ENCODE data around the gene PER1.

Gene PER1

GRCh38 chr17:8118769-8119580 is 33.2 kb downstream of the PER1 start:
- Histone ChIP-seq H3K9me3 (ENCODE audit: low read depth, low read length) (no peaks in the 10 kb centered on the region), H3K9ac (ENCODE audit: insufficient read length) (peak overlapping the region; percentile 72), H3K27ac (peak overlapping the region; percentile 81), H3K4me3 (peak overlapping the region; percentile 97), H3K36me3 (ENCODE audit: insufficient read depth, low read length) (no peaks in the 10 kb centered on the region)
- TF ChIP-seq POLR2AphosphoS5 (IDR thresholded peaks at IDR 0.05; ENCODE audit: borderline replicate concordance, low read depth, low read length) (no peak), FOXP2 (optimal IDR thresholded peaks at IDR 0.05; ENCODE audit: control extremely low read depth, extremely low read length, insufficient read depth) (no peak), EZH2 (IDR thresholded peaks at IDR 0.05) (no peak)
- peak; percentile 68 for DNase-seq (ENCODE audit: low read depth, low spot score)

- no peak for TF ChIP-seq FOXP2 (optimal IDR thresholded peaks at IDR 0.05; ENCODE audit: control extremely low read depth, extremely low read length, insufficient read depth)
- TF ChIP-seq EZH2 (IDR thresholded peaks at IDR 0.05) = no peak
- no peak for TF ChIP-seq POLR2AphosphoS5 (IDR thresholded peaks at IDR 0.05; ENCODE audit: borderline replicate concordance, low read depth, low read length)
- Histone ChIP-seq H3K4me3 (peak within 1 kb of the TSS; percentile 97), H3K27ac (peak within 1 kb of the TSS; percentile 81), H3K9ac (ENCODE audit: insufficient read length) (peak within 1 kb of the TSS; percentile 72), H3K9me3 (ENCODE audit: low read depth, low read length) (no peaks in the 10 kb centered on the region), H3K36me3 (ENCODE audit: insufficient read depth, low read length) (no peaks in the 10 kb centered on the region)
- no peak for DNase-seq (ENCODE audit: low read depth, low spot score)
Measured at GRCh38 chr17:8117980-8118768, 34.0 kb downstream of the PER1 start, which contains the start of gene ALOXE3. Gene ALOXE3, minus strand, starts transcription at chr17:8118514. Its CDS starts 524 bp downstream, at chr17:8117990.

- DNase-seq (ENCODE audit: low read depth, low spot score) = no peak
- Histone ChIP-seq H3K4me3 (peak overlapping the region; percentile 97), H3K9me3 (ENCODE audit: low read depth, low read length) (no peaks in the 10 kb centered on the region), H3K9ac (ENCODE audit: insufficient read length) (no peak overlapping the region), H3K27ac (no peak overlapping the region), H3K36me3 (ENCODE audit: insufficient read depth, low read length) (no peaks in the 10 kb centered on the region)
- no peak for TF ChIP-seq EZH2 (IDR thresholded peaks at IDR 0.05)
- TF ChIP-seq FOXP2 (optimal IDR thresholded peaks at IDR 0.05; ENCODE audit: control extremely low read depth, extremely low read length, insufficient read depth) = no peak
- no peak for TF ChIP-seq POLR2AphosphoS5 (IDR thresholded peaks at IDR 0.05; ENCODE audit: borderline replicate concordance, low read depth, low read length)
Measured at GRCh38 chr17:8117367-8117979, 34.7 kb downstream of the PER1 start.

GRCh38 chr17:8116776-8117175 is 35.4 kb downstream of the PER1 start:
- Histone ChIP-seq H3K9ac (ENCODE audit: insufficient read length) (no peak overlapping the region), H3K9me3 (ENCODE audit: low read depth, low read length) (no peaks in the 10 kb centered on the region), H3K27ac (no peak overlapping the region), H3K36me3 (ENCODE audit: insufficient read depth, low read length) (no peaks in the 10 kb centered on the region), H3K4me3 (no peak overlapping the region)
- DNase-seq (ENCODE audit: low read depth, low spot score) = no peak
- TF ChIP-seq EZH2 (IDR thresholded peaks at IDR 0.05) (no peak), POLR2AphosphoS5 (IDR thresholded peaks at IDR 0.05; ENCODE audit: borderline replicate concordance, low read depth, low read length) (no peak), FOXP2 (optimal IDR thresholded peaks at IDR 0.05; ENCODE audit: control extremely low read depth, extremely low read length, insufficient read depth) (no peak)

GRCh38 chr17:8110907-8111306 is 41.3 kb downstream of the PER1 start:
- Histone ChIP-seq H3K9me3 (ENCODE audit: low read depth, low read length) (no peaks in the 10 kb centered on the region), H3K36me3 (ENCODE audit: insufficient read depth, low read length) (no peaks in the 10 kb centered on the region), H3K9ac (ENCODE audit: insufficient read length) (no peak overlapping the region), H3K4me3 (no peak overlapping the region), H3K27ac (no peak overlapping the region)
- TF ChIP-seq POLR2AphosphoS5 (IDR thresholded peaks at IDR 0.05; ENCODE audit: borderline replicate concordance, low read depth, low read length) (no peak), FOXP2 (optimal IDR thresholded peaks at IDR 0.05; ENCODE audit: control extremely low read depth, extremely low read length, insufficient read depth) (no peak), EZH2 (IDR thresholded peaks at IDR 0.05) (no peak)
- no peak for DNase-seq (ENCODE audit: low read depth, low spot score)

- Histone ChIP-seq H3K9ac (ENCODE audit: insufficient read length) (no peak overlapping the region), H3K9me3 (ENCODE audit: low read depth, low read length) (no peaks in the 10 kb centered on the region), H3K4me3 (no peak overlapping the region), H3K27ac (no peak overlapping the region), H3K36me3 (ENCODE audit: insufficient read depth, low read length) (no peaks in the 10 kb centered on the region)
- no peak for DNase-seq (ENCODE audit: low read depth, low spot score)
- no peak for TF ChIP-seq EZH2 (IDR thresholded peaks at IDR 0.05)
- TF ChIP-seq POLR2AphosphoS5 (IDR thresholded peaks at IDR 0.05; ENCODE audit: borderline replicate concordance, low read depth, low read length) = no peak
Measured at GRCh38 chr17:8110456-8110804, 41.8 kb downstream of the PER1 start.

- Histone ChIP-seq H3K36me3 (ENCODE audit: insufficient read depth, low read length) (no peaks in the 10 kb centered on the region), H3K4me3 (peak overlapping the region; percentile 51), H3K9ac (ENCODE audit: insufficient read length) (no peak overlapping the region), H3K9me3 (ENCODE audit: low read depth, low read length) (no peaks in the 10 kb centered on the region), H3K27ac (no peak overlapping the region)
- no peak for DNase-seq (ENCODE audit: low read depth, low spot score)
- no peak for TF ChIP-seq EZH2 (IDR thresholded peaks at IDR 0.05)
- no peak for TF ChIP-seq FOXP2 (optimal IDR thresholded peaks at IDR 0.05; ENCODE audit: control extremely low read depth, extremely low read length, insufficient read depth)
- TF ChIP-seq POLR2AphosphoS5 (IDR thresholded peaks at IDR 0.05; ENCODE audit: borderline replicate concordance, low read depth, low read length) = no peak
Measured at GRCh38 chr17:8109661-8110455, 42.3 kb downstream of the PER1 start.

All from SK-N-MC (cell line).